CD4-positive, alpha-beta T cell treated with Interleukin-4 for 1 hour (primary cell): ENCODE data around the gene NSMF.

Experiments used
- DNase-seq, 2 donors: peaks; one replicate each; pipeline ENCODE4 v3.0.0-alpha.2; 2020 to 2022

NSMF gene

GRCh38 chr9:137491735-137492432 is 32.8 kb upstream of the NSMF start:
- DNase-seq = no peak

GRCh38 chr9:137490532-137491186 is 31.5 kb upstream of the NSMF start:
- no peak for DNase-seq

DNA sequence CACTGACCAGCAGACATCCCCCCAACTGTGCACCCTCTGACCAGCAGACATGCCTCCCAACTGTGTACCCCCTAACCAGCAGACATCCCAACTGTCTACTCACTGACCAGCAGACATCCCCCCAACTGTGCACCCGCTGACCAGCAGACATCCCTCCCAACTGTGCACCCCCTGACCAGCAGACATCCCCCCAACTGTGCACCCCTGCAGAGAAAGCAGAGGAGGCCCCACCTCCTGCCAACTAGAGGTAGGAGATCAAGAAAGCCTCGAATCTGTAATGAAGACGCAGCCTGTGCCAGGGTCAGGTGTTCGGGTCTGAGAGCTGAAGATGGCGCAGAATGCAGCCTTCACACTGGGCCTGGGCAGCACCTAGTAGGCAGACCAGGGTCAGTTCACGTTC is 29.8 kb upstream of the NSMF start:
- no peak for DNase-seq

DNA sequence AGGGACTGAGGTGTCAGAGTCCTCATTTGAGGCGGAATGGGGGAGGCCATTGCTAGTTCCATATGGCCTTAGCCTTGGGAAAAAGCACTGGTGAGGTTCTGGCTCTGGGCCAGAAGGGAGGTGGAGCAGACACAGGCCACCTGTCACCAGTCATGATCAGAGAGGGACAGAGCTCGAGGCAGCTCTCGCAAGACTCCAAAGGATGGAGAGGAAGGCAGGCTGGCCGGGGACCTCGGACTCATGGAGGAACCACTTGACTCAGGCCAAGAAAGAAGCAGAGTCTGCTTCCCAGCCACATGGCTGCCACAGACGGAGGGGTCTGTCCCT is 29.2 kb upstream of the NSMF start:
- DNase-seq = no peak

- DNase-seq = no peak
These were observed 28.6 kb upstream of the NSMF start for GRCh38 chr9:137487454-137488326.

DNA sequence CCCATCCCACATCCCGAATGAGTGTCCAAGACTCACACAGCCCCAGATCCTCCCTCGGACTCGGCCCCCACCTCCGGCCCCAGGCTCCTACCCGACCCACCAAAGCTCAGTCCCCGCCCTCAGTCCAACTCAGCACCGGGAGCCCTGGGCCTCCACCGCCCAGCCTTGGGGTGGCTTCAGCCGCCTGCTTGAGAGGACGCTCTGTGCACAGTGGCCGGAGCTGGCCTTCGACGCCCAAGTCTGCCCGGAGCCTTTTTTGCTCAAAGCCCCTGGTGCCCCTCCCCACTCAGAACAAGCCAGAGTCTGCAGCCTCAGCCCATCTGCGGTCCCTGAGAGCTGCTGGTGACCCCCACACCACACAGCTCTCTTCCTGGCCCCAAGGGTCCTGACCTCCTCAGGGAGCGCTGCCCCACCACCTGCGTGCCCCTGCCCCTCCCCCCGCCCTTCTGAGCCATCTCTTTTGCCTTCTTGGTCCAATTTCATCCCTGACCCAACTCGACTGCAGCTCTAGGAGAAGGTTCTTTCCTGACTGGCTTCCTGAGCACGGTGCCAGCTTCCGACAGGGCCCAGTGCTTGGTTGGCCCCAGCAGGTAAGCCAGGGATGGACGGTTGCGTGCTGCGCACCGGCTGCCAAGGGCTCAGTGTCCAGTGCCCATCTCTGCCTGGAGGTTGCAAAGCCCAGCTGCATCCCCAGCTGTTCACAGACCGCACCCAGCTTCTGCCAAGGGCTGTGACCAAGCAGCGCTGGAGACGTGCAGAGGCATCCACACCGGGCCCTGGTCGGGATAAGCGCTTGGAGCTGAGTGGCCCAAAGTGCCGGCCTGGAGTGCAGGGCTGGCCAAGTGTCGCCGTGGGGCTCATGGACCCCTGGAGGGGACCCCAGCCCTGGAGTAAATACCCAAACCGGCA is 27.7 kb upstream of the NSMF start:
- no peak for DNase-seq

DNA sequence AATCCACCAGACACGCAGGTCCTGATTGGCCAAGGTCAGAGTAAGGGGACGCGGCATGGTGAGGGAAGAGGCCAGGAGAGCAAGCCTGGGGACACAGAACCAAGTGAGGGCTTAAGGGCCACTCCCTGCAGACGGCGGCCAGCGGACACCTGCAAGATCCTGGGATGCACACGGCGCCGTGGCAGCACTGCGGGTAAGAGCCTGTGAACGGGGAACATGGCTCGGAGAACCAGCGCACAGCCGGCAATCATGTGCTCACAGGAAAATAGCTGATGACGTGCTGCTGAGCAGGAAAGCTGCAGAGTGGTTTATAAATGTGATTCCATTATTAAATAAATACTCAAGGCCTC is 27.0 kb upstream of the NSMF start:
- DNase-seq = no peak

GRCh38 chr9:137485343-137486140 is 26.4 kb upstream of the NSMF start:
- no peak for DNase-seq

DNA sequence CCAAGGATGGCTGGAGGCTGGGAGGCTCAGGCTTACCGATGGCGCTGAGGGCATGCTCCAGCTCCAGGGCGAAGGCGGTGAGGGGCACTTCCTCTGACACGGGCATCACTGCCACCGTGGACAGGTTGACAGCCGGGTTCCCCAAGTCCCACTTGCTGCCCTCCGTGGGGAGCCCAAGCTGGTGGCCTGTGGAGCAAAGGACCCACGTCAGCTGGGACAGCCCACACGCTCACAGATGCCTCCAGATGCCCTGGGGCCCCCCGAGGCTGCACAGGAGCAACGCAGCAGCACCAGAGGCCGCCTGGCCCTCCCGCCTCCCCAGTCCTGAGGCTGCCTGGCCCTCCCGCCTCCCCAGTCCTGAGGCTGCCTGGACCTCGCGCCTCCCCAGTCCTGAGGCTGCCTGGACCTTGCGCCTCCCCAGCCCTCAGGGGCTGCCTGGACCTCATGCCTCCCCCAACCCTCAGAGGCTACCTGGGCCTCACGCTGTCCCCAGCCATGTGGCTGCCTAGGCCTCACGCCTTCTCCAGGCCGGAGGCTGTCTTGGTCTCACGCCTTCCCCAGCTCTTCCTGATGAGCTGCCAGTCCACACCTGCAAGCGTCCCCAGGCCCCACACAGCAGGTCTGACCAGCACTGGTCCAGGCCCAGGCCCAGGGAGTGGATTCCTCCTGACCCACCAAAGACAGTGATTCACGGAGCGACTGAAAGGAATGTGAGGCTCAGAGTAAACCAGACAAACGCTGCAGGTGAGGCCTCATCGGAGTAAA is 25.6 kb upstream of the NSMF start:
- no peak for DNase-seq

DNA sequence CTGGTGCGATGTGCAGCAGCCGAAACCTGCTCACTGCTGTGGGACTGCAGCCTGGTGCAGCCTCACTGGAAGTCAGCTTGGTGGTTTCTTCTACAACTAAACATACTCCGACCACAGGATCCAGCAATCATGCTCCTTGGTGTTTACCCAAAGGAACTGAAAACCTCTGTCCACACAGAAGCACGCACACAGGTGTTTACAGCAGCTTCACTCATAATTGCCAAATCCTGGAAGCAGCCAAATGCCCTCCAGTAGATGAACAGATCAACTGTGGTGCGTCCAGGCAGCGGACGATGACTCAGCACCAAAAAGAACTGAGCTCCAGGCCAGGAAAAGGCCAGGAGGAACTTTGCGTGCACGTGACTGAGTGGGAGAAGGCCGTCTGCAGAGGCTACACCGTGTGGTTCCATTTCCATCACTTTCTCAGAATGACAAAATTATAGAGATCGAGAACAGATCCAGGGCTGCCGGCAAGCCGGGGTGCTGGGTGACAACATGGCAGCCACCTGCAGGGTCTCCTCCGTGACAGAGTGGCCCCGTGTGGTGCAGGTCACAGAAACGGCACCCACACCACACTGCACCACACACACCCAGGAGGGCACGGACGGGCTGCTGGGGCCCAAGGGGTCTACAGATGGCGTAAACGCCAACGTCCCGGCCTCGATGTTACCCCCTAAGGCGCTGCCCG is 23.1 kb upstream of the NSMF start:
- DNase-seq = no peak

DNA sequence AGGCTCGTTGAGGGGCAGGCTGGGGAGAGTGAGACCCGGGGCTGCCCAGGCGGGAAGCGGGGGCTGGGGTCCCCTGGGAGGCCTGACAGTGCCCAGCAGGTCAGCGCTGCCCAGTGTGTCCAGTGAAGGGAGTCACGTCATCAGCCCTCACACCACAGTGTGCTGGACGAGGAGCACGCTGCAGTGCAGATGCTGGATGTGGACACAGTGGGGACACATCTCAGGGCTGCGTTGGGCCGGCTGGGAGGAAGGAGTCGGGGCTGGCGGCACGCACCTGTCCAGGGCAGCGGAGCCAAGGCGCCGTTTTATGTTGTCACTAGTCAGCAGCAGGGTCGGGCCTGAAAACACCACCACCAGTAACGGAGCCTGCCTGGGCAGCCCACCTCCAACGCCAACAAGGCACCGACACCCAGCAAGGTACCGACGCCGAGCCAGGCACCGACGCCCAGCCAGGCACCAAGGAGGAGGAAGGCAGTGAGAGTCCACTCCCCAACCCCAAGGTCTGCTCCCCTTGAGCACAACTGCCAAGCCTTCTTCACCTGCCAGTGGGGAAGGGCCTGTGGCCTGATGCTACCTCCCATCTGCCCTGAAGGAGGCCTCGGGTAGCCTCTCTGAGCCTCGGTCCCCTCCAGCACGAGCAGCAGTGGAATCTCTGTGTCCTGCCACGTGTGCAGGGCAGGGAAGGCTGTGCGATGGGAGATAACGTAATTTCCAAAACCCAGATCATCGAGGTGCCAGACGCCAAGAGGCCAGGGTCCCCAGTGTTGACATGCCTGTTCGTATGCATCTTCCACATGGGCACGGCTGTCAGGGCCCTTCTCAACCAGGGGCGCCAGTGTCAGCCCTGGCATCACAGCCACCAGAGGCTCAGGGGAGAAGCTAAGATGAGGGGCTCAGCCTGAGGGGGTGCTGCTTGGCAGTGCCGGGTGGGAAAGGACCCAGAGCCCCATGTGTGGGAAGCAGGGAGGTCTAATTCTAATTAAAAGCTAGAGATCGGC is 21.9 kb upstream of the NSMF start:
- no peak for DNase-seq

DNA sequence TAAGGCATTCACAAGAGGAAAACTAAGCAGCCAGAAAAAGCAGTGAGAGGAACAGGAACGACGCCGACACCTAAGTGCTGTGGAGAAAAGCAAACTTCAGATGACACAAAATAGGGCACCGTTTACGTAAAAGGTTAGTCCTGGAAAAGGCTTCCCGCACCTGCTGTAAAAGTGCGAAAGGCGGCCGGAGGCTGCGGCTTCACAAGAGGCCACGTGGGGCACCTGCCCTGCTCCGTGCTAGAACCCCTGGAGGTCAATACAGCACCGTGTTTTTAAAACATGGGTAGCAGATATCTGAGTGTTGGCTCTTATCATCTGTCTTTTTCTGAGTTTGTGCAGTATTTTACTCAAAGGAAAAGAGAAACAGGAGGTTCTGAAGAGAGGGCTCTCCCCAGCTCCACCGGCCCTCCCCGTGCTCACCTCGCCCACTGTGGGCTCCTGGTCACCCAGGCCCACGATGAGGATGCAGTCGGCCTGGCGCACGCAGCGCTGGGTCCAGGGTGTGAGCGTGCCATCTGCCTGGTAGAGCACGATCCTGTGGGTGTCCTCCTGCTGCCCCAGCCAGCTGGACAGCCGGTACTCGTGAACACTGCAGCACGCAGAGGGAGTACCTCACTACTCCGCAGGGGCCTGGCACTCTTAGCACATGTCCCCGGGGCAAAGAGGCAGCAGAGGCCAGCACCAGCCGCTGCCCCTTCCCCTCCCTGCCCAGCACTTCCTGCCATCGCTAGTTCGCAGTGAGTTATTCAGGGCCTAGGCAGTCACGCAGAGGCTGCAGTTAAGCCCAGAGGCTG is 21.0 kb upstream of the NSMF start:
- no peak for DNase-seq

DNA sequence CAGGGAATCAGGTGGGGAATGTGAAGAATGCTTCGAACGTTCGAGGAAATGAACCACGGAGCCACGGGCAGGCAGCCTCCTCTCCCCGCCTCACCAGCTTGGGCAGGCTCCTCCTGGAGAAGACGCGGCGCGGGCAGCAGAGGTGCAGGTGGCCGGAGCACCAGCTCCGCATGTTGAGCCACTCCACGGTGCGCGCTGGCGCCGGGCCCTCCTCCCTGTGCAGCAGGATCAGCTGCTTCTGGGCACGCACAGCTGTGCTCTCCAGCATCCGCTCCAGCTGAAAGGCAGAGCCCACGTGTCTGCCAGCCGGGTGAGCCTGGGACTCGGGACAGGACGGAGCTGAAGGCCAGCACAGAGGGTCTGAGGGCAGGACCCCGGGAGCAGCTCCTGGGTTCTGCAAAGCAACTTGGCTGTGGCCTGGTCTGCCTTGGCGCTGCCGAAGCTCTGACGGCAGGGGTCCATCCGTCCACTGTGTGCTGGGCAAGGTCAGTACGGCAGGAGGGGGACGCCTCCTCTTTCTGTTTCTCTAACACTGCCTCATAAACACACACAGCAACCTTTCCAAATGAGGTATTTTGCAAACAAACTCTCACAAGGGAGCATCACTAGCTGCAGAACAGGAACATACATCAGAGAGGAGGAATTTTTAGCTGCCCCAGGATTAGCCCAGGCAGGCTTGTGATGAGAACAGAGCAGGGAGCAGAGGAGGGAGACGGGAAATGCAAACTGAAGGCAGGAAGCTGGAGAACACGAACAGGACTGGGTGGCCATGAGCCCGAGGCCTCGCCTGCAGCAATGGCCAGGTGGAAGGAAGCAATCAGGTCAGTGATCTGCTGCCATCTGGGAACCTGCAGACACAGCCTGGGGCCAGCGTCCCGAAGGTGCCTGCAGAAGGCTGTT is 20.1 kb upstream of the NSMF start:
- DNase-seq = no peak

DNA sequence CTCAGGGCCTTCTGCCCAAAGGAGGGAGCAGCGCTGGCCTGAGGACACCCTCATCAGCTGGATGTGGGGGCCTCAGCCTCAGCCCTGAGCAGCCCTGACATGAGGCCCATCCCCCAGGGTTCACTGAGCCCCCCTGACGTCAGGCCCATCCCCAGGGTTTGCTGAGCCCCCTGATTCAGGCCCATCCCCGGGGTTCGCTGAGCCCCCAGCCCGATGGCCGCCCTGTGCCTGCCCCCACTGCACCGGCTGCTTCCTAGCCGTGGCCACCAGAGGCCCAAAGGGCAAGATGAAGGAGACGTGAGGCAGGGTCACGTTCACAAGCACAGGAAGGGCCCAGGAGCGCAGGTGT is 19.5 kb upstream of the NSMF start:
- no peak for DNase-seq

- no peak for DNase-seq
These were observed 18.9 kb upstream of the NSMF start for GRCh38 chr9:137477778-137478612.

DNA sequence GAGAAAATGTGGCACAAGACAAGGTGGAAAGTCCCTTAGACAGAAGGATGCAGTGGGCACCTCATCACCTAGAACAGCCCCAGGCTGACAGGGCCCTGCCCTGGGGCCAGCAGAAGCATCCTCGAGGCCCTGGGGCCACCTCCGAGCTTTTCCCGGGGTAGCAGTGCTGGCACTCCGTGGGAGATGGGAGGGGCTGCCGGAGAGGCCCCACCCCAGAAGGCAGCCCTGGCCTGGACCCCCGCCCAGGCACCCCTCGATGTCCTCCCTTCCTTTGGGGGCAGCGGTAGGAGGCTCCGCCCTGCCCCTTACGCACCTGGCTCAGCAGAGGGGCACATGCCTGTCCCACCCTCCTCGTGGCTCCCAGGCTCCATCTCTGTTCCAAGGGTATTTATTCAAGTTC is 17.7 kb upstream of the NSMF start:
- no peak for DNase-seq

- no peak for DNase-seq
These were observed 16.5 kb upstream of the NSMF start for GRCh38 chr9:137475666-137476065.
